HEK293 (cell line): ENCODE results near the gene DARS2.

Source experiments
- CTCF ChIA-PET: fragments of 350-600 bp; formaldehyde crosslinking; extraction: SDS; loops from one replicate; lab custom pipeline; 2021; ENCODE audit warnings: antibody characterized with exemption; lab: Yijun Ruan, JAX
- POLR2A ChIA-PET: fragments of 300-600 bp; formaldehyde crosslinking; extraction: SDS; loops from one replicate; lab custom pipeline; 2020; ENCODE audit warnings: antibody characterized with exemption, inconsistent platforms; lab: Yijun Ruan, JAX
- H3K27ac ChIP-seq: fragments of 200-500 bp; sonication (Bioruptor generic); 2 replicates; pipeline ENCODE4 v1.5.1; 2014; ENCODE audit warnings: low read depth, low read length, control low read depth, inconsistent platforms; ENCODE audit errors: extremely low read depth
- H3K36me3 ChIP-seq, 2 experiments: fragments of 200-500 bp in 1 of 2; sonication (Bioruptor generic) in 1 of 2; 1 replicate in 1 of 2; 2 replicates in 1 of 2; pipeline ENCODE4 v1.5.1; 2014 to 2017; ENCODE audit warnings: inconsistent platforms in 2 of 2, low read length in 2 of 2; ENCODE audit not compliant: control insufficient read depth in 2 of 2, insufficient read depth in 1 of 2
- H3K4me1 ChIP-seq: fragments of 200-500 bp; sonication (Bioruptor generic); 2 replicates; pipeline ENCODE4 v1.5.1; 2014; ENCODE audit warnings: mild to moderate bottlenecking, low read length, inconsistent platforms; ENCODE audit not compliant: control insufficient read depth, insufficient read depth
- H3K4me3 ChIP-seq: 2 replicates; pipeline ENCODE4 v1.5.1; 2011; ENCODE audit warnings: low read depth, mild to moderate bottlenecking, control low read depth, low read length, moderate library complexity
- H3K9me3 ChIP-seq: fragments of 200-500 bp; sonication (Bioruptor generic); 2 replicates; pipeline ENCODE4 v1.5.1; 2014; ENCODE audit warnings: low read depth, low read length, inconsistent platforms; ENCODE audit not compliant: control insufficient read depth, insufficient read depth
- SCRT2 ChIP-seq: fragments of 450-650 bp; formaldehyde crosslinking; IDR thresholded peaks from 2 replicates; pipeline ENCODE4 v1.5.1; 2016; ENCODE audit warnings: missing biosample characterization, missing genetic modification characterization
- SETDB1 ChIP-seq: IDR thresholded peaks from one replicate; pipeline ENCODE4 v1.6.1; 2017; ENCODE audit warnings: mild to moderate bottlenecking, low read length, moderate library complexity, mixed read lengths; ENCODE audit not compliant: insufficient read length
- SP7 ChIP-seq: fragments of 450-650 bp; formaldehyde crosslinking; IDR thresholded peaks from 2 replicates; pipeline ENCODE4 v1.5.1; 2016; ENCODE audit warnings: missing biosample characterization, missing genetic modification characterization
- ZBTB1 ChIP-seq: fragments of 450-650 bp; formaldehyde crosslinking; IDR thresholded peaks from 2 replicates; pipeline ENCODE4 v1.5.1; 2016; ENCODE audit warnings: missing biosample characterization, missing genetic modification characterization
- ZFP37 ChIP-seq: fragments of 450-650 bp; formaldehyde crosslinking; IDR thresholded peaks from 2 replicates; pipeline ENCODE4 v1.5.1; 2016; ENCODE audit warnings: missing biosample characterization, missing genetic modification characterization
- ZFP41 ChIP-seq: fragments of 450-650 bp; formaldehyde crosslinking; IDR thresholded peaks from 2 replicates; pipeline ENCODE4 v1.5.1; 2016; ENCODE audit warnings: missing biosample characterization, missing genetic modification characterization, borderline replicate concordance
- ZIC2 ChIP-seq: fragments of 450-650 bp; formaldehyde crosslinking; IDR thresholded peaks from 2 replicates; pipeline ENCODE4 v1.5.1; 2016; ENCODE audit warnings: missing biosample characterization, missing genetic modification characterization
- ZNF223 ChIP-seq: fragments of 450-650 bp; formaldehyde crosslinking; IDR thresholded peaks from 2 replicates; pipeline ENCODE4 v1.5.1; 2016; ENCODE audit warnings: missing biosample characterization, missing genetic modification characterization
- ZNF239 ChIP-seq: fragments of 450-650 bp; formaldehyde crosslinking; IDR thresholded peaks from 2 replicates; pipeline ENCODE4 v1.5.1; 2016; ENCODE audit warnings: missing biosample characterization, missing genetic modification characterization
- ZNF311 ChIP-seq: fragments of 450-650 bp; formaldehyde crosslinking; IDR thresholded peaks from 2 replicates; pipeline ENCODE4 v1.5.1; 2017; ENCODE audit warnings: missing biosample characterization, missing genetic modification characterization, borderline replicate concordance
- ZNF37A ChIP-seq: fragments of 450-650 bp; IDR thresholded peaks from 2 replicates; pipeline ENCODE4 v1.5.1; 2018; ENCODE audit warnings: missing biosample characterization, missing genetic modification characterization
- ZNF394 ChIP-seq: fragments of 450-650 bp; formaldehyde crosslinking; IDR thresholded peaks from 2 replicates; pipeline ENCODE4 v1.5.1; 2016; ENCODE audit warnings: missing biosample characterization, missing genetic modification characterization, mild to moderate bottlenecking, moderate library complexity, borderline replicate concordance
- ZNF521 ChIP-seq: fragments of 450-650 bp; formaldehyde crosslinking; IDR thresholded peaks from 2 replicates; pipeline ENCODE4 v1.5.1; 2017; ENCODE audit warnings: missing biosample characterization, mild to moderate bottlenecking, missing genetic modification characterization
- ZNF560 ChIP-seq: fragments of 450-650 bp; formaldehyde crosslinking; IDR thresholded peaks from 2 replicates; pipeline ENCODE4 v1.5.1; 2017; ENCODE audit warnings: missing biosample characterization, missing genetic modification characterization, borderline replicate concordance
- ZNF600 ChIP-seq: fragments of 450-650 bp; formaldehyde crosslinking; IDR thresholded peaks from 2 replicates; pipeline ENCODE4 v1.5.1; 2016; ENCODE audit warnings: missing biosample characterization, missing genetic modification characterization
- ZNF629 ChIP-seq: fragments of 450-650 bp; formaldehyde crosslinking; IDR thresholded peaks from 2 replicates; pipeline ENCODE4 v1.5.1; 2017; ENCODE audit warnings: missing biosample characterization, missing genetic modification characterization
- ZNF701 ChIP-seq: fragments of 450-650 bp; formaldehyde crosslinking; IDR thresholded peaks from 2 replicates; pipeline ENCODE4 v1.5.1; 2016; ENCODE audit warnings: missing biosample characterization, missing genetic modification characterization
- ZNF785 ChIP-seq: fragments of 450-650 bp; formaldehyde crosslinking; IDR thresholded peaks from 2 replicates; pipeline ENCODE4 v1.5.1; 2016; ENCODE audit warnings: missing biosample characterization, missing genetic modification characterization
- ZXDB ChIP-seq: fragments of 450-650 bp; formaldehyde crosslinking; IDR thresholded peaks from 2 replicates; pipeline ENCODE4 v1.5.1; 2016; ENCODE audit warnings: missing biosample characterization, missing genetic modification characterization
- TF ChIP-seq, protein P1 (sequence below): fragments of 450-650 bp; formaldehyde crosslinking; IDR thresholded peaks from 2 replicates; pipeline ENCODE4 v1.5.1; 2016; ENCODE audit warnings: missing biosample characterization, missing genetic modification characterization
- TF ChIP-seq, protein P2 (sequence below): fragments of 450-650 bp; formaldehyde crosslinking; IDR thresholded peaks from 2 replicates; pipeline ENCODE4 v1.5.1; 2016; ENCODE audit warnings: missing biosample characterization, missing genetic modification characterization
- TF ChIP-seq, protein P3 (sequence below): fragments of 450-650 bp; formaldehyde crosslinking; IDR thresholded peaks from 2 replicates; pipeline ENCODE4 v1.5.0; 2017; ENCODE audit warnings: missing biosample characterization, missing genetic modification characterization, borderline replicate concordance
- TF ChIP-seq, protein P4 (sequence below): fragments of 450-650 bp; formaldehyde crosslinking; IDR thresholded peaks from 2 replicates; pipeline ENCODE4 v1.5.1; 2016; ENCODE audit warnings: missing biosample characterization, missing genetic modification characterization
- TF ChIP-seq, protein P5 (sequence below): fragments of 450-650 bp; formaldehyde crosslinking; IDR thresholded peaks from 2 replicates; pipeline ENCODE4 v1.5.1; 2017; ENCODE audit warnings: missing biosample characterization, missing genetic modification characterization

The DARS2 gene

DNA sequence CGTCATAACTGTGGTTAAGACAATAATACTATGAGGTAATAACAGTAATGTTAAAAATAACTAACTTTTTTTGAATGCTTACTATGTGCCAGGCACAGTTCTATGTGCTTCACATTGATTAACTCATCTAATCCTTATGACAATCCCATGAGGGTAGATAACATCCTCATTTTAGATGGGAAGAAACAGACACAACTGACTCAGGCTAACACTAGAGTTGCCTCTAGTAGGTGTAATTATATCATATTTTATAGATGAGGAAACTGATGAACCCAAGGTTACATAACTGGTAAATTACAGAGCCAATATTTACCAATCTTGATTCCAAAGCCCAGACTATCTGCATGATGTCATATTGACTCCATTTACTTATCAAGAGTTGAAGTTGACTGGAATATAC is 69.1 kb downstream of the DARS2 start (continued):
- TF ChIP-seq, protein P1, sequence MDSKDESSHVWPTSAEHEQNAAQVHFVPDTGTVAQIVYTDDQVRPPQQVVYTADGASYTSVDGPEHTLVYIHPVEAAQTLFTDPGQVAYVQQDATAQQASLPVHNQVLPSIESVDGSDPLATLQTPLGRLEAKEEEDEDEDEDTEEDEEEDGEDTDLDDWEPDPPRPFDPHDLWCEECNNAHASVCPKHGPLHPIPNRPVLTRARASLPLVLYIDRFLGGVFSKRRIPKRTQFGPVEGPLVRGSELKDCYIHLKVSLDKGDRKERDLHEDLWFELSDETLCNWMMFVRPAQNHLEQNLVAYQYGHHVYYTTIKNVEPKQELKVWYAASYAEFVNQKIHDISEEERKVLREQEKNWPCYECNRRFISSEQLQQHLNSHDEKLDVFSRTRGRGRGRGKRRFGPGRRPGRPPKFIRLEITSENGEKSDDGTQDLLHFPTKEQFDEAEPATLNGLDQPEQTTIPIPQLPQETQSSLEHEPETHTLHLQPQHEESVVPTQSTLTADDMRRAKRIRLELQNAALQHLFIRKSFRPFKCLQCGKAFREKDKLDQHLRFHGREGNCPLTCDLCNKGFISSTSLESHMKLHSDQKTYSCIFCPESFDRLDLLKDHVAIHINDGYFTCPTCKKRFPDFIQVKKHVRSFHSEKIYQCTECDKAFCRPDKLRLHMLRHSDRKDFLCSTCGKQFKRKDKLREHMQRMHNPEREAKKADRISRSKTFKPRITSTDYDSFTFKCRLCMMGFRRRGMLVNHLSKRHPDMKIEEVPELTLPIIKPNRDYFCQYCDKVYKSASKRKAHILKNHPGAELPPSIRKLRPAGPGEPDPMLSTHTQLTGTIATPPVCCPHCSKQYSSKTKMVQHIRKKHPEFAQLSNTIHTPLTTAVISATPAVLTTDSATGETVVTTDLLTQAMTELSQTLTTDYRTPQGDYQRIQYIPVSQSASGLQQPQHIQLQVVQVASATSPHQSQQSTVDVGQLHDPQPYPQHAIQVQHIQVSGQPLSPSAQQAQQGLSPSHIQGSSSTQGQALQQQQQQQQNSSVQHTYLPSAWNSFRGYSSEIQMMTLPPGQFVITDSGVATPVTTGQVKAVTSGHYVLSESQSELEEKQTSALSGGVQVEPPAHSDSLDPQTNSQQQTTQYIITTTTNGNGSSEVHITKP (tag by site-specific recombination) = no peak
- TF ChIP-seq SP7 (tag by site-specific recombination) = no peak

DNA sequence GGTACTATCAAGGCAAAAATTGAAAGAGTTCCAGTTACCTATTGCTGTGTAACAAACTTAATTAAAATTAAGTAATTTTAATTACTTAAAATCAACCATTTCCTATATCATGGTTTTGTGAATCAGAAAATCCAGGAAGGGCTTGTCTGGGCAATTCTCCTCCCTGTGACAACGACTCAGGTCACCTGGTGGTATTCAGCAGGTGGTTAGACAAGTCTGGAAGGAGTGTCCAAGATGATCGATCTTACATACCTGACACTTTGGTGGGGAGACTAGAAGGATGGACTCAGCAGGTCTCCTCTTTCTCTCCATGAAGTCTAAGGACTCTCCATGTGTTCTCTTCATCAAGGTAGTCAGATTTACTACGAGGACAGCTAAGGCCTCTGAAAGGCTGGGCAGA is 69.7 kb downstream of the DARS2 start:
- H3K9me3 ChIP-seq = no peaks in the 10 kb centered on the region
- POLR2A ChIA-PET = no interaction called here
- H3K4me1 ChIP-seq = no peaks in the 10 kb centered on the region
- TF ChIP-seq ZFP41 (tag by site-specific recombination) (no peak), ZNF239 (no peak), ZNF701 (tag by site-specific recombination) (no peak), ZXDB (no peak)
- TF ChIP-seq, protein P2, sequence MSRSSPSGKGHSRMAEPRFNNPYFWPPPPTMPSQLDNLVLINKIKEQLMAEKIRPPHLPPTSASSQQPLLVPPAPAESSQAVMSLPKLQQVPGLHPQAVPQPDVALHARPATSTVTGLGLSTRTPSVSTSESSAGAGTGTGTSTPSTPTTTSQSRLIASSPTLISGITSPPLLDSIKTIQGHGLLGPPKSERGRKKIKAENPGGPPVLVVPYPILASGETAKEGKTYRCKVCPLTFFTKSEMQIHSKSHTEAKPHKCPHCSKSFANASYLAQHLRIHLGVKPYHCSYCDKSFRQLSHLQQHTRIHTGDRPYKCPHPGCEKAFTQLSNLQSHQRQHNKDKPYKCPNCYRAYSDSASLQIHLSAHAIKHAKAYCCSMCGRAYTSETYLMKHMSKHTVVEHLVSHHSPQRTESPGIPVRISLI (tag by site-specific recombination) = no peak
- TF ChIP-seq, protein P3, sequence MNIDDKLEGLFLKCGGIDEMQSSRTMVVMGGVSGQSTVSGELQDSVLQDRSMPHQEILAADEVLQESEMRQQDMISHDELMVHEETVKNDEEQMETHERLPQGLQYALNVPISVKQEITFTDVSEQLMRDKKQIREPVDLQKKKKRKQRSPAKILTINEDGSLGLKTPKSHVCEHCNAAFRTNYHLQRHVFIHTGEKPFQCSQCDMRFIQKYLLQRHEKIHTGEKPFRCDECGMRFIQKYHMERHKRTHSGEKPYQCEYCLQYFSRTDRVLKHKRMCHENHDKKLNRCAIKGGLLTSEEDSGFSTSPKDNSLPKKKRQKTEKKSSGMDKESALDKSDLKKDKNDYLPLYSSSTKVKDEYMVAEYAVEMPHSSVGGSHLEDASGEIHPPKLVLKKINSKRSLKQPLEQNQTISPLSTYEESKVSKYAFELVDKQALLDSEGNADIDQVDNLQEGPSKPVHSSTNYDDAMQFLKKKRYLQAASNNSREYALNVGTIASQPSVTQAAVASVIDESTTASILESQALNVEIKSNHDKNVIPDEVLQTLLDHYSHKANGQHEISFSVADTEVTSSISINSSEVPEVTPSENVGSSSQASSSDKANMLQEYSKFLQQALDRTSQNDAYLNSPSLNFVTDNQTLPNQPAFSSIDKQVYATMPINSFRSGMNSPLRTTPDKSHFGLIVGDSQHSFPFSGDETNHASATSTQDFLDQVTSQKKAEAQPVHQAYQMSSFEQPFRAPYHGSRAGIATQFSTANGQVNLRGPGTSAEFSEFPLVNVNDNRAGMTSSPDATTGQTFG = no peak
- H3K27ac ChIP-seq = no peak overlapping the region
- peaks cover 0 to 2% of the 10 kb centered on the region in 2 experiments; a peak in 1 of 3 replicates for H3K36me3 ChIP-seq
- H3K4me3 ChIP-seq = no peak overlapping the region
- CTCF ChIA-PET = interaction anchor here (0.7 kb wide), 1 partner anchor 84 kb away, joined by 4 read pairs; no protein-coding TSS in a partner anchor

DNA sequence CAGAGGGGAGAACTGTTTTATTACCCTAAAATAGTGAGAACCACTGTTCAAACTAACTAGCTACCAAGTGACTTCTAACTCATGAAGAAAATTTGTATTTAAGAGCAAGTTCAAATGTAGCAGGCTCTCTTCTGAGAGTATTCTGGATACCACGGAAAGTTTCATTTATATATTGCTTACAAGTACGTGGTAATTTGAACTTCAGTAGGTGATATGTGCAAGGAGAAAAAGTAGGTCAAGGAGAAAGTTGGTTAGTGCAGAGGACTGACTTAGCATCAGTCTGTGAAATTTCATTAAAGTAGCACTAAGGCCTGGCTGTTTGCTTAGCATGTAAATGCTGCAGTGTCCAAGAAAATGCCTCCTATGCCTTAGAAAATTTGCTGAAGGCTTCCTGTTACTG is 76.0 kb downstream of the DARS2 start:
- Histone ChIP-seq H3K27ac (no peak overlapping the region), H3K36me3 (no peaks in the 10 kb centered on the region), H3K9me3 (no peaks in the 10 kb centered on the region), H3K4me3 (no peak overlapping the region), H3K4me1 (no peaks in the 10 kb centered on the region)
- CTCF ChIA-PET = no interaction called here
- POLR2A ChIA-PET = no interaction called here
- TF ChIP-seq ZBTB1 = no peak
- no peak for TF ChIP-seq ZNF223 (tag by site-specific recombination)
- TF ChIP-seq SCRT2 (tag by site-specific recombination) = no peak
- no peak for TF ChIP-seq ZNF394 (tag by site-specific recombination)
- no peak for TF ChIP-seq SETDB1
- no peak for TF ChIP-seq ZFP37
- TF ChIP-seq ZNF600 (tag by site-specific recombination) = no peak
- no peak for TF ChIP-seq ZNF629 (tag by site-specific recombination)
- no peak for TF ChIP-seq ZNF560
- TF ChIP-seq ZNF521 (tag by site-specific recombination) = no peak
- no peak for TF ChIP-seq ZIC2 (tag by site-specific recombination)
- TF ChIP-seq, protein P4, sequence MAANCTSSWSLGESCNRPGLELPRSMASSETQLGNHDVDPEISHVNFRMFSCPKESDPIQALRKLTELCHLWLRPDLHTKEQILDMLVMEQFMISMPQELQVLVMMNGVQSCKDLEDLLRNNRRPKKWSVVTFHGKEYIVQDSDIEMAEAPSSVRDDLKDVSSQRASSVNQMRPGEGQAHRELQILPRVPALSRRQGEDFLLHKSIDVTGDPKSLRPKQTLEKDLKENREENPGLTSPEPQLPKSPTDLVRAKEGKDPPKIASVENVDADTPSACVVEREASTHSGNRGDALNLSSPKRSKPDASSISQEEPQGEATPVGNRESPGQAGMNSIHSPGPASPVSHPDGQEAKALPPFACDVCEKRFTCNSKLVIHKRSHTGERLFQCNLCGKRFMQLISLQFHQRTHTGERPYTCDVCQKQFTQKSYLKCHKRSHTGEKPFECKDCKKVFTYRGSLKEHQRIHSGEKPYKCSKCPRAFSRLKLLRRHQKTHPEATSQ = no peak
- TF ChIP-seq ZNF785 (tag by site-specific recombination) = no peak
- no peak for TF ChIP-seq ZNF311 (tag by site-specific recombination)
- TF ChIP-seq, protein P5, sequence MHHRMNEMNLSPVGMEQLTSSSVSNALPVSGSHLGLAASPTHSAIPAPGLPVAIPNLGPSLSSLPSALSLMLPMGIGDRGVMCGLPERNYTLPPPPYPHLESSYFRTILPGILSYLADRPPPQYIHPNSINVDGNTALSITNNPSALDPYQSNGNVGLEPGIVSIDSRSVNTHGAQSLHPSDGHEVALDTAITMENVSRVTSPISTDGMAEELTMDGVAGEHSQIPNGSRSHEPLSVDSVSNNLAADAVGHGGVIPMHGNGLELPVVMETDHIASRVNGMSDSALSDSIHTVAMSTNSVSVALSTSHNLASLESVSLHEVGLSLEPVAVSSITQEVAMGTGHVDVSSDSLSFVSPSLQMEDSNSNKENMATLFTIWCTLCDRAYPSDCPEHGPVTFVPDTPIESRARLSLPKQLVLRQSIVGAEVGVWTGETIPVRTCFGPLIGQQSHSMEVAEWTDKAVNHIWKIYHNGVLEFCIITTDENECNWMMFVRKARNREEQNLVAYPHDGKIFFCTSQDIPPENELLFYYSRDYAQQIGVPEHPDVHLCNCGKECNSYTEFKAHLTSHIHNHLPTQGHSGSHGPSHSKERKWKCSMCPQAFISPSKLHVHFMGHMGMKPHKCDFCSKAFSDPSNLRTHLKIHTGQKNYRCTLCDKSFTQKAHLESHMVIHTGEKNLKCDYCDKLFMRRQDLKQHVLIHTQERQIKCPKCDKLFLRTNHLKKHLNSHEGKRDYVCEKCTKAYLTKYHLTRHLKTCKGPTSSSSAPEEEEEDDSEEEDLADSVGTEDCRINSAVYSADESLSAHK = no peak
- TF ChIP-seq ZNF37A (tag by site-specific recombination) = no peak
- TF ChIP-seq ZXDB = no peak
